Iris pigment epithelial cell (primary cell): Measurements from ENCODE around the gene DNM1.
A peak's percentile ranks its signal among the peaks of the same experiment; 100 is the strongest.

Source experiments
- DNase-seq: peaks from one replicate; pipeline ENCODE4 v3.0.0-alpha.2; 2011; ENCODE audit warnings: low read depth

DNM1 gene

DNA sequence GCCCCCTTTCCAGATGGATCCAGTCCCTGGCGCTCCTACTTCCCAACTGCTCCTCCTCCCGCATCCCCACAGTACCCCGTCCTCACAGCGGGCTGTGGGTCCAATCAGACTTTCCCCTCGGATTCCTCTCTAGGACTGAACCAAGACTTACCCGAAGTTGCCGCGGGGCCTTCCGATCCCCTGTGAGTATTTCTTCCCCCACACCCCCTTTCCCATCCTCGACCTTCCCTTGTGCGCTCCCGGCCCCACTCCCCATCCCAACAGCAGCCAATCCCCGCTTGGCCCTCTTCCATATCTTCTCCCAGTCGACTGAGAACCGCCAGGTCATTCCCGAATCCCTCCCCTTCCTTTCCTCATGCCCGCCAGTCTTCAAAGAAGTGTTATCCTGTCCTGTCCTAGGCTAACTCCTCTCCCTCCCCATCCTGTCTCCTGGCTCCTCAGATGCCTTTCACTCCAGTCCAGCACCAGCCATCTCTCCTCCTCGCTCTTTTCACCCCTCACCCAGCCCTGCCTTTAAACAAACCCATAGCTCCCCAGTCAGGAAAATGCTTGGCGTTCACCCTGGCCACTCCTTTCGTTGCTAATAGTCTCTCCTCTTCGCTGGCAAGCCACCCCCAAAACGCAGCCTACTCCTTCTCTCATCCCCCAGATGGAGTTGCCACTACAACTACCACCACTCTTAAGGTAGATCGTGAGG, 73.5 kb downstream of the DNM1 start:
- DNase-seq: peak; percentile 29

DNA sequence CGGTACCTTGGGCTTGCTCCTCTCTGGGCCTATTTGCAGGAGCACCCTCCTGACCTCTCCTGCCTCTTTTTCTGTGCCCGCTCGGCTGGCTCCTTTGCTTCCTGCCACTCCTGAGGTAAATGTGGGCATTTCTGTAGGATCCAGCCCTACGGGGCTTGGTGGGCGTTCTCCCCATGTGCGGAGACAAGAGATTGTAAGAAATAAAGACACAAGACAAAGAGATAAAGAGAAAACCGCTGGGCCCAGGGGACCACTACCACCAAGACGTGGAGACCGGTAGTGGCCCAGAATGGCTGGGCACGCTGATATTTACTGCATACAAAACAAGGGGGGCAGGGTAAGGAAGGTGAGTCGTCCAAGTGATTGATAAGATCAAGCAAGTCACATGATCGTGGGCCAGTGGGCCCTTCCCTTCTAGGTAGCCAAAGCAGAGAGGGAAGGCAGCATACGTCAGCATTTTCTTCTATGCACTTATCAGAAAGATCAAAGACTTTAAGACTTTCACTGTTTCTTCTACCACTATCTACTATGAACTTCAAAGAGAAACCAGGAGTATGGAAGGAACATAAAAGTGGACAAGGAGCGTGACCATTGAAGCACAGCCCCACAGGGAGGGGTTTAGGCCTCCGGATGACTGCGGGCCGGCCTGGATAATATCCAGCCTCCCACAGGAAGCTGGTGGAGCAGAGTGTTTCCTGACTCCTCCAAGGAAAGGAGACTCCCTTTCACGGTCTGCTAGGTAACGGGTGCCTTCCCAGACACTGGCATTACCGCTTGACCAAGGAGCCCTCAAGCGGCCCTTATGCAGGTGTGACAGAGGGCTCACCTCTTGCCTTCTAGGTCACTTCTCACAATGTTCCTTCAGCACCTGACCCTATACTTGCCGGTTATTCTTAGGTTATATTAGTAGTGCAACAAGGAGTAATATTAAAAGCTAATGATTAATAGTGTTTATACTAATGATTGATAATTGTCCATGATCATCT, 76.2 kb downstream of the DNM1 start:
- DNase-seq: peak; percentile 37

GRCh38 chr9:128280084-128280622, 77.0 kb downstream of the DNM1 start:
- peak; percentile 19 for DNase-seq

DNA sequence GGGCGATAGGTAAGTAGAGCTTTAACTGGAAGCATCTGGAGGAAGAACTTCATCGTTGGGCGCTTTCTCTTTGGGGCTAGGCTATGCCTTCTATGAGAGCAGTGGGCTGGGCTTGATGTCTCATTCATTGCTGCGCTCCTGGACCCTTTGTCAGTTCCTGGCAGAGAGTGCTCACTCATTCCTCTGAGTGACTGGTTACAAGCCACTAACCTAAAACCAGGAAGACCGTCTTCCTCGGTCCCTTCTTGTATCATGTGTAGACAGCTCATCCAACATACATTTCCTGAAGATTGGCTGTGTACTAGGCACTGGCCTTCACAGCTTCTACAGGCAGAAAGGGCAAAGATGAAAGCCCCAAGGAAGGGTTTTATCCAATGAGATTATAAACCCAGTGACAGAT, 79.3 kb downstream of the DNM1 start:
- DNase-seq: peak; percentile 82

DNA sequence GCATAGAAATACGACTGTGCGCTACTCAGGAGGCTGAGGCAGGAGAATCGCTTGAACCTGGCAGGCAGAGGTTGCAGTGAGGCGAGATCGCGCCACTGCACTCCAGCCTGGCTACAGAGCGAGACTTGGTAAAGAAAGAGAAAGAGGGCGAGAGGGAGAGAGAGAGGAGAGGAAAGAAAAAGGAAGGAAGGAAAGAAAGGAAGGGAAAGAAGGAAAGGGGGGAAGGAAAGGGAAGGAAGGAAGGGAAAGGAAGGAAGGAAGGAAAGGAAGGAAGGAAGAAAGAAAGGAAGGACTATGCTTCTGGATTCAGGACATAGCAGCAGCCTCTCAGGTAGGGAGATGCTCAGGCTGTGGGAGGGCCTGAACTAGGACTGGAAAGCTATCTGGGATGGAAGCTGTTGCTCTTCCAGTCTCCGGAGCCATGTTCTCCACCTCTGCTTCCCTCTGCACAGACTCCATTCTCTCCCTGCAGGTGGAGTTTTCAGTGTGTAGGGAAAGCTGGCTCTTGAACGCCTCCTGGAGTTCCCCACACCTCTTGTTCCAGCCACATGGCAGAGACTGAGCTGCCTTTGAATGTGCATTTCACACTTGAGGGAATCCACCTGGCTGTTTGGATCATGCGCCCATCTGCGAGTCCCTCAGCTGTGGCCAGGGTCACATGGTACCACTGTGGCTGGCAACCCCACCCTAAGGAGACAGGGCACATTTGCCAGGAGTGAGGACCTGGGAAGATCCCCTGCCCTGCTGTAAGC, 82.0 kb downstream of the DNM1 start:
- no peak for DNase-seq

DNA sequence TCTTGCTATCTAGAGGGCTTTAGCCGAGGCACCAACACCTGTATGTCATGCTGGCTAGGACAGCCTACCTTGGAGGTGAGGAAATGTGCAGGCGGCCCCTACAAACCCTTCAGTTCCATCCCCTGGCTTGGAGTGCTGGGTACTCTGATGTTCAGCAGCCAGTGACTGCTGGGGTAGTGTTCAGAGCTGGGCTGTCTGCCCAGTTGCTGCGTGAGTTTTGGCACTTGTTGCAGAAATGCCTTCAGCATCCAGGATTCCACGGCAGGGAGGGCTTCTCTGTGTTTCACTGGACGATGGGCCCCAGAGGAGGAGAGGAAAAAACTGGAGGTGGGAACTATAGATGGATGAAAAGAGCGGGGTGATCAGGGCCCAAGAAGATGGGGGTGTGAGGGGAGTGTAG, 83.3 kb downstream of the DNM1 start:
- DNase-seq: peak; percentile 61

DNA sequence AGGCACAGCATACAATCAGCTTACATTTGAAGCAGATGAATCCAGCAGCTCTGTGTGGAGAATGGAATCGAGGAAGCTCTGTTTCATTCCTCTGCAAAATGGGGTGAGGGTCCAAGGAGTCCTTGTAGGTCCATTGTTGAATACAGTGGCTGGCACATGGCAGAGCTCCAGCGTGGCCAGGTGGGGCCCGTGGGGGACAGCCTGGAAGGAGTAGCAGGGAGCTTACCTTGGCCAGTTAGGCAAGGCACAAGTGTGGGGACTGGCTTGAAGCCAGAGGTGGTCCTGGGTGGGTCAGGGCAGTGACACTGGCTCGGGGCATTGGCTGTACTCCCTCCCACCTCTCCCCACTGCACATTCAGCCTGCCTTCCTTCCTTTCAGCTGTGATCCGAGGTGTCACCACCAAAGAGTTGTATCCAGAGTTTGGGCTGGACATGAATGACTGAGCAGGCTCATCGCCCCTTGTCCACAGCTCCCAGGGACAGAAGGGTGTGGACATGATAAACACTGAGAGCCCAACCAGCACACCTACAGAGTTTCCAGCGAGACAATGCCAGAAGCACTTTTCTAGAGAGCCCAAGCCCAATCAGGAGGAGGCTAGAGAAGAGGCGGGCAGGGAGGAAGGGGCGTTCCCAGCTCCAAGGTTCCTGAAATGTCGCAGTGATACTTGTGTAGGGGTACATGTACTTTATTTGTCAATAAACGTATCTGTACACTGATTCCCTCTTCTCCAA, 85.3 kb downstream of the DNM1 start:
- no peak for DNase-seq

DNA sequence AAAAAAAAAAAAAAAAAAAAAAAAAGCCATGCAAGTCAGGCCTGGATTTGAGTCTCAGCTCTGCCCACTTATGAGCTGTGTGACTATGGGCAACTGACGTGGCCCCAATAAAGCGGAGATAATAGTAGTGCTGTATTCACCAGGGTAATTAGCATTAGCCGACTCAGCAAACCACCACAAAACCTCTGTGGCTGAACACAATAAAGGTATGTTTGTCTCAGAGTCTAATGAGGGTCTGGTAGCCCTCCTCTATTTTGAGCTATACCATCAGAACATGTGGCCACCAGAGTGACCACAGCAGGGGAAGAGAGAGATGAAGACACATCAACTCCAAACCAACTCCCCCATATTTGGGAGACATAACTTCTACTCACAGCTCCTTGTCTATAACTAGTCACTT, 88.8 kb downstream of the DNM1 start:
- DNase-seq: no peak

DNA sequence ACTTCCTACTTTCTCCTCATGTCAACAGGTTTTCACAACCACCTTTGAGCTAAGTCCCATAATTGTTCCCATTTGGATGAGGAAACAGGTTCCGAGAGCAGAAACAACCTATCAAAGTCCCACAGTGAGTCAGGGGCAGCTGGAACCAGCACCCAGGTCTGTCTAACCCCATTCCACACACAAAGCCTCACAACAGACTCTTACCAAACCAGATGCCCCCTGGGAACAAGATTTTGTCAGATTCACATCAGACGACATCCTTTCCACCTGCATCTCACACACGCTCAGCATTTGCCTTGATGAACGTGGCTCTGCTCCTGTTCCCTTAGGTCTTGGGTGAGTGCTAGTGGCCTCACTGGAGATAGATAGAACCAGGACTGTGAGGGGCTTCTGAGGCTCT, 89.9 kb downstream of the DNM1 start:
- DNase-seq: no peak

DNA sequence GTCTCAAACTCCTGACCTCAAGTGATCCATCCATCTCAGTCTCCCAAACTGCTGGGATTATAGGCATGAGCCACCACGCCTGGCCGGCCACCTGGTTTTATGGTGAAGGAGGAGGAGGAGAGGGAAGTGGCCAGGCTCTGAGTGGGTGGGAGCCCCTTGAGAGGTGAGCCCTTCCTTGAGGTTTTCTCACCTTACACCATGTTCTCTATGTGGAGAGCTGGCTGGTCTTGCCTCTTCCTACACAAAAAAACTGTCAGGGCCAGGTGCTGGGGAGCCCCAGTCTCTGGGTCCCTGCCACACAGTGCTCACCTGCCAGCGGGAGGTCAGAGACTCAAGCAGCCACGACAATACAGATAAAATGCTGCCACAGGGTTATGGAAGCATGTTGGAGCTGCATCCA, 91.0 kb downstream of the DNM1 start:
- DNase-seq: no peak

DNA sequence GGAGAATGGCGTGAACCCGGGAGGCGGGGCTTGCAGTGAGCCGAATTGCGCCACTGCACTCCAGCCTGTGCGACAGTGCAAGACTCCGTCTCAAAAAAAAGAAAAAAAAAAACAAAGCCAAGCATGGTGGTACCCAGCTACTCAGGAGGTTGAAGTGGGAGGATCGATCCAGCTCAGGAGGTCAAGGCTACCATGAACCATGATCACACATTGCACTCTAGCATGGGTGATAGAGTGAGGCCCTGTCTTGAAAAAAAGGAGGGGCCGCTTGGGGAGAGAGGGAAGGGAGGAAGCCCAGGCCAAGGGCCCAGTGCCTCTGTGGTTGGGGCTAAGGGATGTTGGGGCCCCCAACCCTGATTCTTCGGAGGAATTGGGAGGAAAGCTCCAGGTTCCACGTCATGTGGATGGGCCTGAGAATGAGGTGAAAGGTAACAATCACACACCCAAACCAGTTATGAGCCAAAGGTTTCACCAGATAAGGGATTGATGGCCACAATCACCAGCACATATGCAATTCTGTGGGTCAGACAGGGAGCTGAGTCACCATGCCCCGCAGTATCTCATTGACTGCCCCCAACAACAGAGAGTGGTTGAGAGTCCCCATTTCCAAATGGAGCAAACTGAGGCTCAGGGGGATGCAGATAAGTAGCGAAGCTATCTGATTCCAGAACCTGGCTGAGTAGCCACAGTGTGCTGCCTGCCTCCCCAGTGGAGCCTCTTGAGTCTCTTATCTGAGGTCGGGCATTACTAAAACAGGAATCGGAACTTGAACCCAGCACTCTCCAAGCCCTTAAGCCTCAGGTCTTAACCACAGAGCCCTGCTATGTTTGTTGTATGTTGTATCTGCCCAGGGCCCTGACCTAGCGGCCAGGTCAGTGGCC, 93.4 kb downstream of the DNM1 start:
- no peak for DNase-seq

DNA sequence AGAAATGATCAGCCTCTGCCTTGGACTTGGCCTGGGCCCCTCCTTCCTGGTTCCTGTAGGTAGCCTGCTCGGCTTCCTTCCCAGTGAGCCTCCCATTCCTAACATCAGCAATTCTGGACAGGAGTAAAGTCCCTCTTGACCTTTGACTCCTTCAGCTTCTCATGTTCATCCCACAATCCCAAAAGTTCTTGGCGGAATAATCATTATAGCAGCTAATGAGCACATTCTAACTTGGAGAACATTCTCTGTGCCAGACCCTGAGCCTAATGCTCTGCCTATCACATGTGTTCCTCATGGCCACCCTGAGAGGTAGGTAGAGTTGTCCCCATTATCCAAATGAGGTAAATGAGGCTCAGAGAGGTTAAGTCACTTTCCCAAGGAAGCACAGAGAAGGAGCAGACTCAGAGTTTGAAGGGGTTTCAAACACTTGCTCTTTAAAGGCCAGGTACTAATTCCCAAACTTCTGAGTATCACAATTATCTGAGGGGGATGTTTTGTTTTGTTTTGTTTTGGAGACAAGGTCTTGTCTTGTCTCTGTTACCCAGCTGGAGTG, 94.1 kb downstream of the DNM1 start:
- DNase-seq: no peak

GRCh38 chr9:128298535-128299482, 95.6 kb downstream of the DNM1 start:
- no peak for DNase-seq

GRCh38 chr9:128304136-128304970, 101.2 kb downstream of the DNM1 start:
- DNase-seq: no peak
